ENCODE results near the gene TGFB2.

Gene TGFB2

GRCh38 chr1:218490406-218490922 lies 145.3 kb downstream of the TGFB2 start:
- TF ChIP-seq ZFX (IDR thresholded peaks at IDR 0.05): no peak
- TF ChIP-seq CTCF (conservative IDR thresholded peaks at IDR 0.05): no peak
- peak overlapping the region; percentile 53 for H3K27ac ChIP-seq

- TF ChIP-seq CTCF (conservative IDR thresholded peaks at IDR 0.05) (no peak), ZFX (IDR thresholded peaks at IDR 0.05) (no peak)
- no peak overlapping the region for H3K27ac ChIP-seq
Measured at GRCh38 chr1:218492874-218493273, 147.7 kb downstream of the TGFB2 start.

GRCh38 chr1:218493986-218494385 lies 148.8 kb downstream of the TGFB2 start:
- no peak overlapping the region for H3K27ac ChIP-seq
- TF ChIP-seq CTCF (conservative IDR thresholded peaks at IDR 0.05) (no peak), ZFX (IDR thresholded peaks at IDR 0.05) (no peak)
